ENCODE results near the gene DIP2C. TPM values are rescaled to one million over a fixed set of nuclear protein-coding genes. Genes with fewer than 3 reads are reported as not detected.
A peak's percentile ranks its signal among the peaks of the same experiment; 100 is the strongest.

DIP2C gene
- polyA plus RNA-seq, 1 donor from 2014 or later, result 1.4 TPM

DNA sequence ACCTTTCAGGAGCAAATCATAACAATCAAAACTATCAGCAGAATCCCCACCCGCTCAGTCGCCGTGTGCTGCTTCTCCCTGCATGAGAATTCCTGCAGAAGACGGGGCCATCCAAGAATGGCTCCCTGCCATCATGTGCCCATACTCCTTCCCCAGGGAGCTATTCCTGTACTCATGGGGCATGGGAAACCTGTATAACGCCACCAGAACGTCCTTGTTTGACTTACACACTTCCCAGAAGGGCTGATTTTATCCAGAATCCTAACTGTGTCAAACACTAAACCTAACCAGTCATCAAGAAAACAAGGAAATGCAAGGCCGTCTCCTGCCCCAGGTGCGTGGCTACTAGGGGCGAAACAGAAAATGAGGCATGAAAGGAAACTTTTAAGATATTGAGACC, 16.0 kb downstream of the DIP2C start:
- Mint-ChIP-seq H3K27me3 (peaks cover 2% of the 10 kb centered on the region), H3K27ac (no peak overlapping the region), H3K36me3 (no peaks in the 10 kb centered on the region), H3K4me1 (no peaks in the 10 kb centered on the region), H3K9me3 (peaks cover 0 to 5% (median 2%) of the 10 kb centered on the region in 3 donors), H3K4me3 (no peak overlapping the region)

DNA sequence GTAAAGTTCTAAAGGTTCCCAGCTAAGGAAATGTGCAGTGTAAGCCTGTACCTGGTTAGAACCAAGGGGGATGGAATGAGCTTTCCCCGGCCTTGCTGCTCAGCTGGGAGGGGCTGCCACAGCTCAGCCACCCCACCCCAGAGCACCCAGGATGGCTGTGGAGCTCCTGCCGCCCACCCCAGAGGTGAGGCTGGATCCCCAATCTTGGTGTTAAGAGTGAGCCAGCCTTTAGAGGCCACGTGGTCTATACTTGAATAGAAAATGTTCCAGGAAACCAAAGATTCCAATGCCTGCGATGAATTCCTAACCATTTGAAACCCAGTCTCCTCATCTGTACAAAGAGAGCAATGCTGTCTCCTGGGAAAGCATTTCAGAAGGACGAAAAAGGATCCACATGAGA, 16.5 kb downstream of the DIP2C start:
- Mint-ChIP-seq H3K27me3 (peaks cover 2% of the 10 kb centered on the region), H3K4me1 (no peaks in the 10 kb centered on the region), H3K4me3 (no peak overlapping the region), H3K9me3 (peaks cover 0 to 5% (median 2%) of the 10 kb centered on the region in 3 donors), H3K27ac (no peak overlapping the region), H3K36me3 (no peaks in the 10 kb centered on the region)

DNA sequence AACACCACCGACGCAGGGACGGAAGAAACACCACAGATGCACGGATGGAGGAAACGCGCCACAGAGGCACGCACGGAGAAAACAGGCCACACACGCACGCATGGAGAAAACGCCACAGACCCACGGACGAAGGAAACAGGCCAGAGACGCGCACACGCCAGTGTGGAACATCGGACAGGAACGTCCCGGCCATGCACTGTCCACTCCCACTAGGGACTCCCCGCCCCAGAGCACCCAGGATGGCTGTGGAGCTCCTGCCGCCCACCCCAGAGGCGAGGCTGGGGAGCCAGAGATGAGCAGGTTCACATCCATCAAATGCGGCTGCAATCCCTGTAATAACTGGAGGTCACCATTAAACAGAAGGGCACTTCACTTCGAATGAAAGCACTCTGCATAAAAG, 17.3 kb downstream of the DIP2C start:
- Mint-ChIP-seq H3K27me3 (no peaks in the 10 kb centered on the region), H3K9me3 (peaks cover 0 to 5% (median 2%) of the 10 kb centered on the region in 3 donors), H3K4me1 (no peaks in the 10 kb centered on the region), H3K27ac (no peak overlapping the region), H3K36me3 (no peaks in the 10 kb centered on the region), H3K4me3 (peak overlapping the region in 1 of 4 donors; percentile 3)

DNA sequence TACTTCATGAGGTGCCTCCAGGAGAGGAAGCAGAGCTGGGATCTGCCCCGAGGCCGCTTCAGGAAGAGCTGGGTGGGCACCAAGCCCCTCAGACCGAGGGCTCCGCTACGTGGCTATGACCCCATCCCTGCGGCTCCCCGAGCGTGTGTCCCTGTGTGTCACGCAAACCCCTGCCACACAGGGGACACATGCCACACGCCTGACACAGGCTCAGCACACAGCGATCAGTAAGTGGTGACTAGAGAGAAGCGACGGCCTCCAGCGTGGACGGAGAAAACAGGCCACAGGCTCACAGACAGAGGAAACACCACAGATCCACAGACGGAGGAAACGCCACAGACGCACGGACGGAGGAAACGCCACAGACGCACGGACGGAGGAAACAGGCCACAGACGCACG, 18.5 kb downstream of the DIP2C start:
- H3K4me1 Mint-ChIP-seq, result no peaks in the 10 kb centered on the region
- no peaks in the 10 kb centered on the region for H3K27me3 Mint-ChIP-seq
- H3K4me3 Mint-ChIP-seq, result peak overlapping the region in 1 of 4 donors; percentile 36
- peaks cover 0 to 5% (median 2%) of the 10 kb centered on the region in 3 donors for H3K9me3 Mint-ChIP-seq
- H3K36me3 Mint-ChIP-seq, result no peaks in the 10 kb centered on the region
- no peak overlapping the region for H3K27ac Mint-ChIP-seq

DNA sequence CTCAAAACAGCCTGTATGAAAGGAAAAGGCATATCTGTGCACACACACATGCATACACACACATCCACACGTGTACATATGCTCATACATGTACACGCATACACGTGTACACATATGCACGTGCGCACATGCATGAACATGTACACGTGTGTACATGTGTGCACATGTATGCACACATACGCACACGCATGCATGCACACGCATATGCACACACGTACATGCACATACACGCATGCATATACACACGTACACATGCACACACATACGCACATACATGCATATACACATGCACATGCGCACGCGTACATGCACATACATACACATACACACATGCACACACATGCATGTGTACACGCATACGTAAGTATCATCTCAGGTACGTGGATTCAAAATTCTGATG, 19.4 kb downstream of the DIP2C start:
- H3K4me1 Mint-ChIP-seq, result no peaks in the 10 kb centered on the region
- no peak overlapping the region for H3K27ac Mint-ChIP-seq
- H3K9me3 Mint-ChIP-seq, result peaks cover 0 to 5% (median 2%) of the 10 kb centered on the region in 3 donors
- no peak overlapping the region for H3K4me3 Mint-ChIP-seq
- H3K36me3 Mint-ChIP-seq, result no peaks in the 10 kb centered on the region
- H3K27me3 Mint-ChIP-seq, result no peaks in the 10 kb centered on the region

DNA sequence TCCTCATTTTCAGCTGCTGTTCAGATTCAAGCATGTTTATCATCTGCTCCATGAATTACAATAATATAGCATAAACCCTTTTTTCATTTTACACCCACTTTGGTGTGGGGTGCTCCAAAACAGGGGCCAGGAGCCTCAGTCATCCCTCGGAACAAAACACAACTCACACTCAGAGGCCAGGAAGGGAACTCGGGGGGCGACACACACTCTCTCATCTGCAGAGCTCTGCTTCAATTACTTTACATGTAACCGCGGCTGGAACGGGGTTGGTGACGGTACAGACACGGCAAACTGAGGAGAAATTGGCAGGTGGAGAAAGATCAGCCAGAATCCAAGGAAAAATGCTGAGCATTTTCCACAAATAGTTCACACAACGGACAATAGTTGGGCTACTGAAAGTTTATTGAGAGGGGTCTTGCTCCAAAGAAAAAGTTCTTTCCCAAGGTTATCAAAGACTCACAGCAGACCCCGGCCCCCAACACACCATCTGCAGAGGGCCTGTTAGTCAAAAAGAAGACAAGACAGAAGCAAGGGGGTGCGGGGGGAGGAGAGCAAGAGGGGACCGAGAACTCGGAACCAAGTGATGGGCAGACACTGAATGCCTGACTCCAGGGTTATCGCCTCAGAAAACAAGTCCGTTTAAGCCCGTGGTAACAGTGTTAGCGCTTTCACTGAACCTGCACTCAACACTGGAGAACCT, 20.5 kb downstream of the DIP2C start:
- no peak overlapping the region for H3K27ac Mint-ChIP-seq
- no peak overlapping the region for H3K4me3 Mint-ChIP-seq
- H3K4me1 Mint-ChIP-seq, result no peaks in the 10 kb centered on the region
- H3K27me3 Mint-ChIP-seq, result no peaks in the 10 kb centered on the region
- no peaks in the 10 kb centered on the region for H3K36me3 Mint-ChIP-seq
- H3K9me3 Mint-ChIP-seq, result peaks cover 0 to 2% (median 0%) of the 10 kb centered on the region in 3 donors

DNA sequence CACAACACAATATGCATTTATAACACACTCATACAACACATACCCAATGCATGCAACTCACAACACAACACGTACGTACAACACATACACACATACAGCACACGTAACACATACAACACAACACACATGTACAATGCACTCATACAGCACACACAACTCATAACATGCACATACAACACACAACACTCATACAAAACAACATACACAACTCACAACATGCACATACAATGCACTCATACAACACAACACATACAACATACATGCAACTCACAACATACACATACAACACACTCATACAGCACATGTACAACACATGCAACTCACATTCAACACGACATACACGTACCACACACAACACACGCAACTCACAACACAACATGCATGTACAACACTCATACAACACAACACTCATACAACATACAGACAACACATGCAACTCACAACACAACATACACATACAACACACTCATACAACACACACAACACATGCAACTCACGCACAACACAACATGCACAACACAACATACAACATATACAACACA, 21.8 kb downstream of the DIP2C start:
- H3K27me3 Mint-ChIP-seq, result no peaks in the 10 kb centered on the region
- H3K27ac Mint-ChIP-seq, result no peak overlapping the region
- H3K9me3 Mint-ChIP-seq, result peaks cover 0 to 2% (median 0%) of the 10 kb centered on the region in 3 donors
- no peaks in the 10 kb centered on the region for H3K4me1 Mint-ChIP-seq
- no peaks in the 10 kb centered on the region for H3K36me3 Mint-ChIP-seq
- no peak overlapping the region for H3K4me3 Mint-ChIP-seq

DNA sequence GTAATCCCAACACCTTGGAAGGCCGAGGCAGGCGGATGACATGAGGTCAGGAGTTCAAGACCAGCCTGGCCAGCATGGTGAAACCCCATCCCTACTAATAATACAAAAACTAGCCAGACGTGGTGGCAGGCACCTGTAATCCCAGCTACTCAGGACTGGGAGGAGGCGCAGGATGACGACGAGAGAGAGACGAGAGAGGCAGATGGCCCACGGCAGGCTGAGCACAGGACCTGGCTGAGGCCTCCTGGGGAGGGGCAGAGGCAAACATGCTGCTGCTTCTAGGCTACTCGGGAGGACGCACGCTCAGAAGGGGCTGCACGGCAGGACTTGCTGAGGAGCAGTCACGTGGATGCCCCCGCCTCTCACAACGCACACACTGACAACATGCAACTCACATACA, 22.4 kb downstream of the DIP2C start:
- no peaks in the 10 kb centered on the region for H3K4me1 Mint-ChIP-seq
- no peak overlapping the region for H3K27ac Mint-ChIP-seq
- H3K36me3 Mint-ChIP-seq, result no peaks in the 10 kb centered on the region
- no peak overlapping the region for H3K4me3 Mint-ChIP-seq
- H3K27me3 Mint-ChIP-seq, result no peaks in the 10 kb centered on the region
- H3K9me3 Mint-ChIP-seq, result peaks cover 0 to 2% (median 0%) of the 10 kb centered on the region in 3 donors

DNA sequence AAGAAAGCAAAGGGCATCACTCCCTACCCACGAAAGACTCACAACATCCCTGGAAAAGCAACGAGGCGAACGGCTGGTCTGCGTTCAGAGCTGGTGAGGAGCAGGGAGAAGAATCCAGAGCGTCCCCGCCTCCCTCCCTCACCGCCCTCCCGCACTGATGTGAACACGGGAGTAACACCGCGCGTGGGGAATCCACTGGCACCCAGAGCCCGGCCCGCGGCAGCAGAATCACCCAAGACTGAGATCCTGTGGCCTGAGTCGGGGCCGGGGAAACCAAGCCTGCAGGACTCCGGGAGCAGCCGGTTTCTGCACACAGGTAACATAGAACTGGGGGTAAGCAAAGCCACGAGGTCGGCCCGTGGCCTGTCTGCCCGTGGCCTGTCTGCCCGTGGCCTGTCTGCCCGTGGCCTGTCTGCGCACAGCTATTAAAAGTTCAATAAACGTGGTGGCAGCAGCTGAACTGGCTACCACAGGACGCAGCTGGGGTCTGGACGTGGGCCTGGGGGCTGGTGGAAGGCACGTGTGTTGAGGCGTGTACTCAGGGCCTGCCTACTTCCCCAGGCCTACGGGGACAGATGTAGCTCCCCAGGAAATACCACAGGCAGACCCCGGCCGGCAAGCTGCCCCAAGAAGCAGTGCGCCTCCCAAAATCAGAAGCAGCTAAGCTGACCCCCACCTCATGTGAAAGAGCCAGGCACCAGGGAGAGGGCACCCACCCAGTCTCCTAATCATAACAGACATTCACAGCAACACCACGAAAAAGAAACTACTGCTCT, 23.0 kb downstream of the DIP2C start:
- H3K4me1 Mint-ChIP-seq, result peaks cover 0 to 3% (median 0%) of the 10 kb centered on the region in 3 donors
- H3K27me3 Mint-ChIP-seq, result peaks cover 5% of the 10 kb centered on the region
- H3K36me3 Mint-ChIP-seq, result no peaks in the 10 kb centered on the region
- H3K9me3 Mint-ChIP-seq, result no peaks in the 10 kb centered on the region
- no peak overlapping the region for H3K4me3 Mint-ChIP-seq
- H3K27ac Mint-ChIP-seq, result no peak overlapping the region

DNA sequence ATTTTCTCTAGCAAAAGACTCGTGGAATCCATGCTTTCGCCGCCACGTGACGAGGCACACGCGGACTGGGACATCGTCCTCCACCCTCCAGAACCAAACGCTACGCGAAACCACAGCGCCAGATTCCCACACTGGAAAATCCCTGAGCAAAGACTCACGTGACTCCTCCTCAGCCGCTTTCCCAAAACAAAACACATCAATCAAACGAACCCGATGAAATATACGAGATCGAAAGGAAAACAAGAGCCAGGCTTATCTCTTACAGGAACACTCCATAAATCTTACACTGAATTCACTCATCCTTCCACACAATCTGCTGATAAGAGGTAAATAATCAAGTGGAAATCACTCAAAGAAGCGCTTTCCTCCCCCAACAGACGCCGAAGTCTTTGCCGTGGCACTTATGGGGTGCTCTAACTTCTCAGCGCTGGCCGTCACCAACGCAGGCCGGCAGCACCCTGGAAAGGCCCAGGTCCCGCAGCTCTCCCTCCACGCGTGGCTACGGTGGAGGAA, 23.8 kb downstream of the DIP2C start:
- peaks cover 0 to 3% (median 0%) of the 10 kb centered on the region in 3 donors for H3K4me1 Mint-ChIP-seq
- H3K27ac Mint-ChIP-seq, result no peak overlapping the region
- H3K36me3 Mint-ChIP-seq, result no peaks in the 10 kb centered on the region
- H3K4me3 Mint-ChIP-seq, result no peak overlapping the region
- peaks cover 8% of the 10 kb centered on the region for H3K27me3 Mint-ChIP-seq
- no peaks in the 10 kb centered on the region for H3K9me3 Mint-ChIP-seq

DNA sequence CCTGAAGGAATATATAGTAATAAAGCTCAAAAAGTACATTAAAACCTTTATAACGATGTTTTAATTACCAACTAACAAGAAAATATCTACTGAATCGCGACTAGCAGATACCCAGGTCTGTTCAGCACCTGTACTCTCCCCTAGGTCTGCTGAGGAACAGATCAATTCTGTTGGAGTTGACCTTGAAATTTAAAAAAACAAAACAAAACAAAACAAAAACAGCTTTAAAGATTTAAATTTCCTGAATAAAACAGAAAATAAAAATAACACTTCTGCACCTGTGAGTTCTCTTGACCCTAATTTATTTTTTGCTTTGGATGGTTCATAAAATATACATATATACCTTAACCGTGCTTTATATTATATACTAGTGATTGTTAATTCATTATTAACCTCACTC, 24.6 kb downstream of the DIP2C start:
- Mint-ChIP-seq H3K36me3 (no peaks in the 10 kb centered on the region), H3K27me3 (peaks cover 8% of the 10 kb centered on the region)

DNA sequence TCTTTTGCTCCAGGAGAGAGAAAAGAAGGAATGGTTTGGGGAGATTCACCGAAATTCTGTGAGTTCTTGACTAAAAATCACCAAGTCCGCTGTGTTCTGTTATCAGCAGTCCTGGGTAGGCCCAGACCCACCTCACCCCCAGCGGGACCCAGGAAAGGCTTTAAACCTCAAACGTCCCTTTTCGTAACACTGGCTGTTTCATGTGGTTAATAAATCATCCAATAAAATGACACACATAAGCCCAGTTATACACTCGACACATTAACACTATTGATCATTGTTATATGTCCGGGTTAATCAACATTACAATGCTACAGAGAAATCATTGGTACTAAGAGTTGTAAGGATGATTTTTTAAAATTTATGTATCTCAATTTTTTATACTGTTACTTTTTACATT, 25.2 kb downstream of the DIP2C start:
- Mint-ChIP-seq H3K36me3 (no peaks in the 10 kb centered on the region), H3K27ac (no peak overlapping the region), H3K27me3 (peaks cover 10% of the 10 kb centered on the region), H3K4me3 (no peak overlapping the region), H3K9me3 (no peaks in the 10 kb centered on the region), H3K4me1 (peaks cover 0 to 3% (median 0%) of the 10 kb centered on the region in 3 donors)

More for the DNA sequence above, 24.6 kb downstream of the DIP2C start:
- Mint-ChIP-seq H3K27ac (no peak overlapping the region), H3K4me1 (peaks cover 0 to 3% (median 0%) of the 10 kb centered on the region in 3 donors), H3K4me3 (no peak overlapping the region), H3K9me3 (no peaks in the 10 kb centered on the region)

DNA sequence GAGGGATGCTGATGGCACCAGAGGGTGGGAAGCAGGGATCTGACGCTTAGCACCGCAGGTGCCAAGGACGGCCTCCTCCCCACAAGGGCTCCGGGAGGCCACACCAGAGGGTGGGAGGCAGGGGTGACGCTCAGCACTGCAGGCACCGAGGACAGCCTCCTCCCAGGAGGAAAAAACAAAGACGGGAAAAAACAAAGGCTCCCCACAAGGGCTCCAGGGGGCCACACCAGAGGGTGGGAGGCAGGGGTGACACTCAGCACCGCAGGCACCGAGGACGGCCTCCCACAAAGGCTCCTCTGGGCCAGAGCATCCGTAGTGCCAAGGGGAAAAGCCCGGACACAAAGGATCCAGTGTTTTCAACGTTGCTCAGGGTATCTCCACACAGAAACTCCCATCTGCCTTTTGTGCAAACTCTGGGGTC, 25.6 kb downstream of the DIP2C start:
- peaks cover 0 to 3% (median 0%) of the 10 kb centered on the region in 3 donors for H3K4me1 Mint-ChIP-seq
- peaks cover 13% of the 10 kb centered on the region for H3K27me3 Mint-ChIP-seq
- H3K27ac Mint-ChIP-seq, result no peak overlapping the region
- no peak overlapping the region for H3K4me3 Mint-ChIP-seq
- no peaks in the 10 kb centered on the region for H3K9me3 Mint-ChIP-seq
- H3K36me3 Mint-ChIP-seq, result no peaks in the 10 kb centered on the region

DNA sequence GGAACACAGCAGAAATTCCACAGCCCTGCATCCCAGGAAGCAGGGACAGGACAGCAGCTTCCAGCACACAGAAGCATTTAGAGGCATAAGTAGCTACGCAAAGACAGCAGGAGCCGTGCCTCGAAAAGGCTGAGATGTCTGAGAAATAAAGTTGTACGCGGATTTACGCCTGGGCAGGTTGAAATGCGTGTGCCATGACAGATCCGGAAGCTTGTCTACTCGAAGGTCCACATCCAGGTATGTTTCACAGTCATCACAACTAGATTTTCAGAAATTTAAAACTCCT, 26.1 kb downstream of the DIP2C start:
- peaks cover 13% of the 10 kb centered on the region for H3K27me3 Mint-ChIP-seq
- peaks cover 0 to 3% (median 0%) of the 10 kb centered on the region in 3 donors for H3K4me1 Mint-ChIP-seq
- H3K27ac Mint-ChIP-seq, result no peak overlapping the region
- no peak overlapping the region for H3K4me3 Mint-ChIP-seq
- H3K9me3 Mint-ChIP-seq, result no peaks in the 10 kb centered on the region
- H3K36me3 Mint-ChIP-seq, result no peaks in the 10 kb centered on the region

DNA sequence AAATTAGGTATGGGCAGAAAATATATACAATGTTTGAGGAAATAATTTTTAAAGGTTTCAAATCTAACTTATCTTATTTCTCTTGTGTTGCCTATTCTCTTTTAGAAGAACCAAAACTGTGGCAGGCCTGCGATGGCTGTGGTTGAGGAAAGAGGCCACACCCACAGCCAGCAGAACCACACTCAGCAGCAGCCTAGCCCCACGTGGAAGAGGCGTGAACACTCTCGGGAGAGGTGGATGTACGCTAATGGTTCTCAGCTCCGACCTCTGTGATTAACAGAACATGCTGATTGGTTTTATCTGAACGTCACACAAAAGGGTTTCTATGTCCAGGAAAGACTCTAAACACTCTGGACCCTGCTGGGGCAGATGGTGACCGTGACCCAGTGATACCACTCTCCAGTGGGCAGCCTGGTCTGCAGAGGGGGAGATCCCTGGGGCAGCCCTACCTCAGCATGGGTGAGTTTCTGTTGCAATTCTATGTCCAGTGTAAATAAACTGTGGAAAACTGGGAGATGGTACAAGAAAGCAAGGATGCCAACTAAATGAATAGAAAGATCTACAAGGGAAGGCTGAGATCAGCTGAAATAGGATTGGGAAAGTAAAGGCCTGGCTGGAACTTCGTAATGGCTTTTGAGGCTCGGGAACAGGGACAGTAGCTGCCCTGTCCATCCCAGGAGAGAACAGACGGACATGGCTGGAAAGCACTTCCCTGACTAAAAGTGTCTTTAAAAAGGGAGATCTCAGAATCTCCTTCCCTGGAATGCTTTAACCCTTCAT, 26.6 kb downstream of the DIP2C start:
- no peak overlapping the region for H3K27ac Mint-ChIP-seq
- H3K4me1 Mint-ChIP-seq, result peaks cover 0 to 3% (median 0%) of the 10 kb centered on the region in 3 donors
- H3K27me3 Mint-ChIP-seq, result peaks cover 13% of the 10 kb centered on the region
- no peaks in the 10 kb centered on the region for H3K9me3 Mint-ChIP-seq
- no peaks in the 10 kb centered on the region for H3K36me3 Mint-ChIP-seq
- no peak overlapping the region for H3K4me3 Mint-ChIP-seq

Measured in IgD-negative memory B cell (primary cell).